ENCODE results near the gene KIAA0319L. TPM values are rescaled to one million over a fixed set of nuclear protein-coding genes. Genes with fewer than 3 reads are reported as not detected.

The KIAA0319L gene
- total RNA-seq, 1 experiment from 2014 or later, result 60.0 TPM

- Histone ChIP-seq H3K9me3 (ENCODE audit: control insufficient read depth, insufficient read depth, low read depth, low read length) (no peaks in the 10 kb centered on the region), H3K4me3 (ENCODE audit: low read depth in 2 of 2, low read length in 2 of 2) (no peak overlapping the region), H3K36me3 (ENCODE audit: control insufficient read depth, insufficient read depth, low read length) (peaks cover 10% of the 10 kb centered on the region; the same call in 1 of the 2 replicates), H3K27ac (ENCODE audit: low read length) (no peak overlapping the region), H3K4me1 (ENCODE audit: control insufficient read depth, insufficient read depth, low read length) (peaks cover 27% of the 10 kb centered on the region), H3K27me3 (ENCODE audit: control insufficient read depth, insufficient read depth, low read length) (no peaks in the 10 kb centered on the region)
- ATAC-seq (no peak), DNase-seq (ENCODE audit: low read depth, low spot score) (no peak)
- in situ Hi-C loops (cut with HindIII; ENCODE audit: low pct_unique_long_range_greater_than_20kb, low sequenced_read_pairs) (no loop called here), intact Hi-C loops (cut with micrococcal nuclease; ENCODE audit: unreplicated experiment) (no loop called here)
- TF ChIP-seq, protein P1, sequence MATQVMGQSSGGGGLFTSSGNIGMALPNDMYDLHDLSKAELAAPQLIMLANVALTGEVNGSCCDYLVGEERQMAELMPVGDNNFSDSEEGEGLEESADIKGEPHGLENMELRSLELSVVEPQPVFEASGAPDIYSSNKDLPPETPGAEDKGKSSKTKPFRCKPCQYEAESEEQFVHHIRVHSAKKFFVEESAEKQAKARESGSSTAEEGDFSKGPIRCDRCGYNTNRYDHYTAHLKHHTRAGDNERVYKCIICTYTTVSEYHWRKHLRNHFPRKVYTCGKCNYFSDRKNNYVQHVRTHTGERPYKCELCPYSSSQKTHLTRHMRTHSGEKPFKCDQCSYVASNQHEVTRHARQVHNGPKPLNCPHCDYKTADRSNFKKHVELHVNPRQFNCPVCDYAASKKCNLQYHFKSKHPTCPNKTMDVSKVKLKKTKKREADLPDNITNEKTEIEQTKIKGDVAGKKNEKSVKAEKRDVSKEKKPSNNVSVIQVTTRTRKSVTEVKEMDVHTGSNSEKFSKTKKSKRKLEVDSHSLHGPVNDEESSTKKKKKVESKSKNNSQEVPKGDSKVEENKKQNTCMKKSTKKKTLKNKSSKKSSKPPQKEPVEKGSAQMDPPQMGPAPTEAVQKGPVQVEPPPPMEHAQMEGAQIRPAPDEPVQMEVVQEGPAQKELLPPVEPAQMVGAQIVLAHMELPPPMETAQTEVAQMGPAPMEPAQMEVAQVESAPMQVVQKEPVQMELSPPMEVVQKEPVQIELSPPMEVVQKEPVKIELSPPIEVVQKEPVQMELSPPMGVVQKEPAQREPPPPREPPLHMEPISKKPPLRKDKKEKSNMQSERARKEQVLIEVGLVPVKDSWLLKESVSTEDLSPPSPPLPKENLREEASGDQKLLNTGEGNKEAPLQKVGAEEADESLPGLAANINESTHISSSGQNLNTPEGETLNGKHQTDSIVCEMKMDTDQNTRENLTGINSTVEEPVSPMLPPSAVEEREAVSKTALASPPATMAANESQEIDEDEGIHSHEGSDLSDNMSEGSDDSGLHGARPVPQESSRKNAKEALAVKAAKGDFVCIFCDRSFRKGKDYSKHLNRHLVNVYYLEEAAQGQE (IDR thresholded peaks at IDR 0.05; ENCODE audit: insufficient read depth in 1 of 2, low read depth in 2 of 2, low read length in 1 of 2), result no peak
- no peak for TF ChIP-seq SIN3A (IDR thresholded peaks at IDR 0.05; ENCODE audit: borderline replicate concordance, insufficient read depth, low read depth, low read length)
- no peak for TF ChIP-seq TCF7L2 (IDR thresholded peaks at IDR 0.05; ENCODE audit: low read depth, low read length)
- no peak for TF ChIP-seq CTCF (IDR thresholded peaks at IDR 0.05)
- no peak for TF ChIP-seq POLR2AphosphoS5 (IDR thresholded peaks at IDR 0.05; ENCODE audit: low read depth, low read length)
- POLR2A ChIA-PET, result no interaction called here
- no TSS peak for BruUV-seq (replicated peaks)
- CTCF ChIA-PET, result no interaction called here
These were observed 3.4 kb downstream of the KIAA0319L start for GRCh38 chr1:35553851-35554250.

DNA sequence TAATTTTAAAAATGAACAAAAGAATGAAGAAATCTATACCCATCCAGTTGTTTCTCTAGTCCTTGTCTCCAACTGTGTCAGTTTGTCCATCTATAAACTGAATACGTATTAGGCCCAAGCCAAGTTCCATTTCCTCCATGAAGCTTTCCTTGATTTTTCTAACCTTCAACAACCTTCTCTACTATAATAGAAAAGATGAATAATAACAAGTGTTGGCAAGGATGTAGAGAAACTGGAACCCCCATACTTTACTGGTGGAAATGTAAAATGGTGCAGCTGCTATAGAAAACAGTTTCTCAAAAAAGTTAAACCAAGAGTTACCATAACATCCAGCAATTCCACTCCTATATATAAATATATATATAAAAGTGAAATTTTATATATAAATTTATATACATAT lies 10.6 kb downstream of the KIAA0319L start:
- CTCF ChIA-PET, result no interaction called here
- in situ Hi-C loops (cut with HindIII; ENCODE audit: low pct_unique_long_range_greater_than_20kb, low sequenced_read_pairs) (no loop called here), intact Hi-C loops (cut with micrococcal nuclease; ENCODE audit: unreplicated experiment) (no loop called here)

More for the DNA sequence above, 10.6 kb downstream of the KIAA0319L start:
- Histone ChIP-seq H3K9me3 (ENCODE audit: control insufficient read depth, insufficient read depth, low read depth, low read length) (no peaks in the 10 kb centered on the region), H3K4me3 (ENCODE audit: low read depth in 2 of 2, low read length in 2 of 2) (no peak overlapping the region), H3K36me3 (ENCODE audit: control insufficient read depth, insufficient read depth, low read length) (peaks cover 7% of the 10 kb centered on the region; the same call in 1 of the 2 replicates), H3K27me3 (ENCODE audit: control insufficient read depth, insufficient read depth, low read length) (no peaks in the 10 kb centered on the region), H3K4me1 (ENCODE audit: control insufficient read depth, insufficient read depth, low read length) (no peaks in the 10 kb centered on the region; the same call in 1 of the 2 replicates), H3K27ac (ENCODE audit: low read length) (no peak overlapping the region)
- ATAC-seq (no peak), DNase-seq (ENCODE audit: low read depth, low spot score) (no peak)
- POLR2A ChIA-PET, result no interaction called here
- no TSS peak for BruUV-seq (replicated peaks)
- no peak for TF ChIP-seq CTCF (IDR thresholded peaks at IDR 0.05)
- TF ChIP-seq TCF7L2 (IDR thresholded peaks at IDR 0.05; ENCODE audit: low read depth, low read length), result no peak
- no peak for TF ChIP-seq SIN3A (IDR thresholded peaks at IDR 0.05; ENCODE audit: borderline replicate concordance, insufficient read depth, low read depth, low read length)
- TF ChIP-seq, protein P1 (IDR thresholded peaks at IDR 0.05; ENCODE audit: insufficient read depth in 1 of 2, low read depth in 2 of 2, low read length in 1 of 2), result no peak
- TF ChIP-seq POLR2AphosphoS5 (IDR thresholded peaks at IDR 0.05; ENCODE audit: low read depth, low read length), result no peak

Data from Panc1 (cell line).